Common myeloid progenitor, CD34-positive (primary cell): ENCODE measurements around the gene TRAPPC2L.

Source experiments
- CTCF ChIA-PET: fragments of 350-600 bp; sonication (Branson Sonifier 250); formaldehyde crosslinking; loops from one replicate; lab custom pipeline; 2021; ENCODE audit warnings: antibody characterized with exemption; lab: Charles Lee
- POLR2A ChIA-PET: fragments of 350-600 bp; sonication (Branson Sonifier 250); formaldehyde crosslinking; loops from one replicate; lab custom pipeline; 2021; ENCODE audit warnings: antibody characterized with exemption; lab: Charles Lee
- DNase-seq, 3 donors: peaks; one replicate each; pipeline versions ENCODE4 v3.0.0 to v3.0.0-alpha.2; 2013
- H3K27ac ChIP-seq, 2 experiments: 1 replicate in 1 of 2; 2 replicates in 1 of 2; pipeline ENCODE4 v1.7.0; 2013; ENCODE audit warnings: inconsistent platforms in 2 of 2, low read length in 2 of 2, mild to moderate bottlenecking in 2 of 2, low read depth in 1 of 2, moderate library complexity in 1 of 2; ENCODE audit not compliant: severe bottlenecking in 2 of 2, insufficient read depth in 1 of 2, poor library complexity in 1 of 2
- H3K27me3 ChIP-seq, 5 experiments: replicated peaks in 2 of 5; 1 replicate in 3 of 5; 2 replicates in 2 of 5; pipeline versions ENCODE4 v1.6.1 to v1.7.0; 2013; ENCODE audit warnings: low read length in 4 of 5, mild to moderate bottlenecking in 2 of 5, moderate library complexity in 2 of 5, inconsistent platforms in 1 of 5; ENCODE audit not compliant: insufficient read depth in 5 of 5, control insufficient read depth in 4 of 5
- H3K36me3 ChIP-seq, 4 experiments: 1 replicate in 2 of 4; 2 replicates in 2 of 4; pipeline versions ENCODE4 v1.6.1 to v1.7.0; 2013; ENCODE audit warnings: low read length in 3 of 4, control low read depth in 1 of 4, mild to moderate bottlenecking in 1 of 4; ENCODE audit not compliant: control insufficient read depth in 4 of 4, insufficient read depth in 4 of 4
- H3K4me1 ChIP-seq, 4 experiments: 1 replicate in 3 of 4; 2 replicates in 1 of 4; pipeline versions ENCODE4 v1.6.1 to v1.7.1; 2013; ENCODE audit warnings: low read length in 3 of 4, mild to moderate bottlenecking in 3 of 4, control low read depth in 1 of 4, inconsistent platforms in 1 of 4, moderate library complexity in 1 of 4; ENCODE audit not compliant: control insufficient read depth in 4 of 4, insufficient read depth in 4 of 4; ENCODE audit errors: control extremely low read depth in 1 of 4
- H3K4me3 ChIP-seq, 7 experiments: 1 replicate in 4 of 7; 2 replicates in 3 of 7; pipeline versions ENCODE4 v1.5.1 to v1.7.0; 2013; ENCODE audit warnings: mild to moderate bottlenecking in 7 of 7, low read length in 6 of 7, moderate library complexity in 6 of 7, inconsistent platforms in 2 of 7, low read depth in 2 of 7, control low read depth in 1 of 7; ENCODE audit not compliant: insufficient read depth in 4 of 7, control insufficient read depth in 1 of 7; ENCODE audit errors: extremely low read depth in 1 of 7
- H3K9me3 ChIP-seq, 5 experiments: 1 replicate in 4 of 5; 2 replicates in 1 of 5; pipeline versions ENCODE4 v1.6.1 to v1.7.1; 2013; ENCODE audit warnings: low read length in 4 of 5, mild to moderate bottlenecking in 2 of 5, inconsistent platforms in 1 of 5, low read depth in 1 of 5, moderate library complexity in 1 of 5; ENCODE audit not compliant: control insufficient read depth in 4 of 5, insufficient read depth in 2 of 5; ENCODE audit errors: control extremely low read depth in 1 of 5
- WGBS: methylation state at CpG from one replicate; pipeline ENCODE4 v1.1.5; 2013; ENCODE audit not compliant: insufficient coverage; 5-methylcytosine and 5-hydroxymethylcytosine counted together

Gene TRAPPC2L

GRCh38 chr16:88859381-88860091 is 2.6 kb downstream of the TRAPPC2L start:
- ChIA-PET POLR2A (no interaction called here), CTCF (interaction anchor here (1.0 to 3.6 kb wide), 5 partner anchors 9 to 297 kb away, joined by 3 to 39 read pairs (median 5); no protein-coding TSS in a partner anchor)
- no peak for DNase-seq
- H3K4me3 ChIP-seq = no peak overlapping the region
- H3K4me1 ChIP-seq = peaks cover 3 to 29% (median 29%) of the 10 kb centered on the region in 4 experiments
- no peak overlapping the region for H3K27ac ChIP-seq
- H3K27me3 ChIP-seq = no peaks in the 10 kb centered on the region
- 97% methylated on average over 20 of the region's 20 CpGs for WGBS
- H3K36me3 ChIP-seq = peaks cover 3 to 49% (median 31%) of the 10 kb centered on the region in 4 experiments
- no peaks in the 10 kb centered on the region for H3K9me3 ChIP-seq

- Histone ChIP-seq H3K9me3 (no peaks in the 10 kb centered on the region), H3K4me1 (peaks cover 0 to 12% (median 11%) of the 10 kb centered on the region in 4 experiments), H3K36me3 (peaks cover 3 to 49% (median 31%) of the 10 kb centered on the region in 4 experiments), H3K27me3 (no peaks in the 10 kb centered on the region), H3K4me3 (no peak overlapping the region), H3K27ac (no peak overlapping the region)
- CTCF ChIA-PET = no interaction called here
- 98% methylated on average over 17 of the region's 19 CpGs for WGBS
- POLR2A ChIA-PET = interaction anchor here (0.9 kb wide), 1 partner anchor 10 kb away, joined by 3 read pairs; no protein-coding TSS in a partner anchor
- DNase-seq = no peak
Observed at GRCh38 chr16:88861359-88861758, 4.4 kb downstream of the TRAPPC2L start.

GRCh38 chr16:88862968-88863367 is 6.0 kb downstream of the TRAPPC2L start:
- CTCF ChIA-PET = no interaction called here
- H3K4me1 ChIP-seq = peaks cover 0 to 7% (median 4%) of the 10 kb centered on the region in 4 experiments

GRCh38 chr16:88863426-88863825 is 6.5 kb downstream of the TRAPPC2L start:
- peaks cover 0 to 2% (median under 1%) of the 10 kb centered on the region in 4 experiments for H3K4me1 ChIP-seq
- WGBS = 98% methylated on average over 9 of the region's 13 CpGs
- H3K36me3 ChIP-seq = peaks cover 3 to 46% (median 31%) of the 10 kb centered on the region in 4 experiments
- ChIA-PET POLR2A (no interaction called here), CTCF (no interaction called here)
- no peaks in the 10 kb centered on the region for H3K27me3 ChIP-seq
- no peaks in the 10 kb centered on the region for H3K9me3 ChIP-seq
- no peak for DNase-seq
- no peak overlapping the region for H3K27ac ChIP-seq
- H3K4me3 ChIP-seq = no peak overlapping the region

More at GRCh38 chr16:88862968-88863367, 6.0 kb downstream of the TRAPPC2L start:
- H3K27ac ChIP-seq = no peak overlapping the region
- DNase-seq = no peak
- no peak overlapping the region for H3K4me3 ChIP-seq
- 91% methylated on average over 17 of the region's 25 CpGs for WGBS
- peaks cover 3 to 49% (median 31%) of the 10 kb centered on the region in 4 experiments for H3K36me3 ChIP-seq
- POLR2A ChIA-PET = no interaction called here
- H3K9me3 ChIP-seq = no peaks in the 10 kb centered on the region
- no peaks in the 10 kb centered on the region for H3K27me3 ChIP-seq

- Histone ChIP-seq H3K27me3 (no peaks in the 10 kb centered on the region), H3K4me3 (no peak overlapping the region), H3K4me1 (no peaks in the 10 kb centered on the region), H3K9me3 (no peaks in the 10 kb centered on the region), H3K36me3 (peaks cover 3 to 39% (median 30%) of the 10 kb centered on the region in 4 experiments), H3K27ac (no peak overlapping the region)
- CTCF ChIA-PET = no interaction called here
- no peak for DNase-seq
- WGBS = 97% methylated on average over 9 of the region's 15 CpGs
- POLR2A ChIA-PET = interaction anchor here (0.9 to 1.1 kb wide), 2 partner anchors 16 to 303 kb away, joined by 3 to 4 read pairs; no protein-coding TSS in a partner anchor
Observed at GRCh38 chr16:88864099-88864498, 7.2 kb downstream of the TRAPPC2L start.

GRCh38 chr16:88864521-88864920 is 7.6 kb downstream of the TRAPPC2L start:
- CTCF ChIA-PET = no interaction called here
- POLR2A ChIA-PET = interaction anchor here (0.9 to 1.1 kb wide), 2 partner anchors 15 to 303 kb away, joined by 3 to 4 read pairs; no protein-coding TSS in a partner anchor
- no peak overlapping the region for H3K27ac ChIP-seq
- WGBS = 97% methylated on average over 10 of the region's 18 CpGs
- no peak for DNase-seq
- no peak overlapping the region for H3K4me3 ChIP-seq
- H3K36me3 ChIP-seq = peaks cover 3 to 35% (median 28%) of the 10 kb centered on the region in 4 experiments
- H3K27me3 ChIP-seq = no peaks in the 10 kb centered on the region
- no peaks in the 10 kb centered on the region for H3K4me1 ChIP-seq
- H3K9me3 ChIP-seq = no peaks in the 10 kb centered on the region

GRCh38 chr16:88865310-88865709 is 8.4 kb downstream of the TRAPPC2L start:
- no peaks in the 10 kb centered on the region for H3K9me3 ChIP-seq
- H3K4me1 ChIP-seq = peaks cover 0 to 2% (median under 1%) of the 10 kb centered on the region in 4 experiments
- peaks cover 0 to 2% (median 0%) of the 10 kb centered on the region in 5 experiments for H3K27me3 ChIP-seq
- no peak for DNase-seq
- ChIA-PET CTCF (interaction anchor here (1.9 to 2.3 kb wide), 2 partner anchors 8 to 11 kb away, joined by 5 to 7 read pairs; partner anchors contain the start of genes GALNS and TRAPPC2L), POLR2A (interaction anchor here (1.1 kb wide), 1 partner anchor 302 kb away, joined by 3 read pairs; no protein-coding TSS in a partner anchor)
- 90% methylated on average over 13 of the region's 14 CpGs for WGBS
- no peak overlapping the region for H3K27ac ChIP-seq
- H3K4me3 ChIP-seq = no peak overlapping the region
- H3K36me3 ChIP-seq = peaks cover 3 to 27% (median 20%) of the 10 kb centered on the region in 4 experiments
